Activated naive CD8-positive, alpha-beta T cell treated with anti-CD3 and anti-CD28 coated beads, Interleukin-2, amount 50 U/mL, for 24 hours (primary cell): ENCODE results near the gene VDR.

Experiments
- ATAC-seq: fragments of 150-1000 bp; cut with Tn5 transposase; one replicate; pipeline ENCODE4 v1.10.0; 2021
- DNase-seq: peaks from one replicate; pipeline ENCODE4 v3.0.0; 2021
- H3K27ac Mint-ChIP-seq: one replicate; pipeline ENCODE4 v1.8.0; 2021; ENCODE audit warnings: mild to moderate bottlenecking, mixed read lengths
- H3K27me3 Mint-ChIP-seq: one replicate; pipeline ENCODE4 v1.8.0; 2021; ENCODE audit warnings: mixed read lengths
- H3K36me3 Mint-ChIP-seq: one replicate; pipeline ENCODE4 v1.8.0; 2021; ENCODE audit warnings: low read depth, mixed read lengths
- H3K4me1 Mint-ChIP-seq: one replicate; pipeline ENCODE4 v1.8.0; 2021; ENCODE audit warnings: mixed read lengths
- H3K4me3 Mint-ChIP-seq: one replicate; pipeline ENCODE4 v1.8.0; 2021; ENCODE audit warnings: mild to moderate bottlenecking, moderate library complexity, mixed read lengths
- H3K9me3 Mint-ChIP-seq: one replicate; pipeline ENCODE4 v1.8.0; 2021; ENCODE audit warnings: mixed read lengths

The VDR gene

DNA sequence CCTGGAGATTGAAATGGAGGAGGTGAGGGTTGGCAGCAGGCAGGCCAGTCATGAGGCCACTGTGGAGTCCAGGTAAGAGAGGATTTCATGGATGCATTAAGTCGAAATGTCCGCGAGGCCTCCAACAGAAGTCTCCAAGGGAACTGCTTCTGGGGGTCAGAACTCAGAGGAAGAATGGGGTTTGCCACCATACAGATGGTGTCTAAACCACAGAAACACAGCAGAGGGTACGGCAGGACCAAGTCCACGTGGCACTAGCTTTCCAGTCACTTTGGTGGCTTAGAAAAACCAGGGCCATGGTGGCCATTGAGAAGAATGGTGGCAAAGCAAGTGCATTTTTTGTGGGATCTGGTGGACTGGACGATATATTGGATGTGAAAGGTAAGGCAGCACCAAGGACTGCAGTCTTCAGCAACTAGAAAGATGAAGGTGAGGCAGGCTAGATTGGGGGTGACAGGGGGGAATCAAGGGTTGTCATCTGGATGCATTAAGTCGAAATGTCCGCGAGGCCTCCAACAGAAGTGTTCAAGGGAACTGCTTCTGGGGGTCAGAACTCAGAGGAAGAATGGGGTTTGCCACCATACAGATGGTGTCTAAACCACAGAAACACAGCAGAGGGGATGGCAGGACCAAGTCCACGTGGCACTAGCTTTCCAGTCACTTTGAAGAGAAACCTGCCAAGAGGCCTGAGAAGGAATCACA is 36.1 kb upstream of the VDR start:
- DNase-seq (no peak), ATAC-seq (no peak)
- peaks cover 22% of the 10 kb centered on the region for H3K27me3 Mint-ChIP-seq
- H3K4me1 Mint-ChIP-seq = peaks cover 7% of the 10 kb centered on the region
- H3K27ac Mint-ChIP-seq = no peak overlapping the region
- no peaks in the 10 kb centered on the region for H3K9me3 Mint-ChIP-seq
- H3K4me3 Mint-ChIP-seq = no peak overlapping the region
- H3K36me3 Mint-ChIP-seq = no peaks in the 10 kb centered on the region

DNA sequence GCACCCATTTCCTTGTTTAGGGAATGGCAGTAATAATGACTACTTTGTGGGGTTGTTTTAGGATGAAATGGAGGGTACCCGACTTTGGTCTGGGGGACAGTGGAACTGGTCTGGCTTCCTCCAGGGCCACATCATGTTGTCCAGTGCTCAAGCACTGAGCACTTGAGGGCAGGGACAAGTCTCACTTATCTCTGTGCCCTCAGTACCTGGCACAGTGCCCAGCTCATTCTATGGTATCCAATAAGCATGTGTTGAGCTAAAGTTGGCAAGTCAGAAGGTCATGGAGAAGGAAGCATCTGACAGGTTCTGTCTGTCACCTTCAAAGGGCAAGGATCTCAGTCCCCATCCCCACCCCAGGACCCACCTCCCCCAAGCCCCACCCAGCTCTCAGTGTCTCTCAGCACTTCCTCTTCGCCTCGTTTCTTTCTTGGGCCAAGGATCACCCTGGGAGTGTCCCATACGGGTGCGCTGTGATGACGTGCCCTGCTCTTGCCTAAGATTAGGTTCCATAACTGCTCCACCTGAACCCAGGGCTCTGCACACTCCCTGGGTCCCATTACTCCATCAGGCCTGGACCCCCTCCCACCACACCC is 34.3 kb upstream of the VDR start:
- no peaks in the 10 kb centered on the region for H3K36me3 Mint-ChIP-seq
- H3K4me1 Mint-ChIP-seq = peaks cover 7% of the 10 kb centered on the region
- no peak for ATAC-seq
- DNase-seq = no peak
- peaks cover 15% of the 10 kb centered on the region for H3K27me3 Mint-ChIP-seq
- no peaks in the 10 kb centered on the region for H3K9me3 Mint-ChIP-seq
- H3K27ac Mint-ChIP-seq = no peak overlapping the region
- H3K4me3 Mint-ChIP-seq = no peak overlapping the region

DNA sequence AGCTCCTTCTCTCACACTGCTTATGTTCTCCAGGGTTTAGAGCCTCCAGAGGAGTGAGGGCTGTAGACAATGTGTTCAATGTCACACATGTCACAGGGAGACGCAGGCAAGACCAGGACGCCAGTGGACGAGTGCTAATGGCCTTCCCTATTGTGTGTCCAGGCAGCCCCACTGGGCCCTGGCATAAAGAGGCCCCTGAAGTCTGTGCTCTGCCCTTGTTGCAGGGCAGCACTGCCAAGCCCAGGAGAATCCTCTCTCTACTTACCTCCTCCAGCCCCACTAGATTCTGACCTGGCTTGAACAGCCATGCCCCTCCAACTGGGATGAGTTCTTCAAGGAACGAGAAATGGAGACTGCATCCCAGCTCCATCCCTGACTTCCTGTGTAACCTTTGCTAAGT is 33.8 kb upstream of the VDR start:
- Mint-ChIP-seq H3K27ac (no peak overlapping the region), H3K4me1 (peaks cover 7% of the 10 kb centered on the region), H3K4me3 (no peak overlapping the region), H3K36me3 (no peaks in the 10 kb centered on the region), H3K27me3 (peaks cover 15% of the 10 kb centered on the region), H3K9me3 (no peaks in the 10 kb centered on the region)
- ATAC-seq = no peak
- DNase-seq = no peak

DNA sequence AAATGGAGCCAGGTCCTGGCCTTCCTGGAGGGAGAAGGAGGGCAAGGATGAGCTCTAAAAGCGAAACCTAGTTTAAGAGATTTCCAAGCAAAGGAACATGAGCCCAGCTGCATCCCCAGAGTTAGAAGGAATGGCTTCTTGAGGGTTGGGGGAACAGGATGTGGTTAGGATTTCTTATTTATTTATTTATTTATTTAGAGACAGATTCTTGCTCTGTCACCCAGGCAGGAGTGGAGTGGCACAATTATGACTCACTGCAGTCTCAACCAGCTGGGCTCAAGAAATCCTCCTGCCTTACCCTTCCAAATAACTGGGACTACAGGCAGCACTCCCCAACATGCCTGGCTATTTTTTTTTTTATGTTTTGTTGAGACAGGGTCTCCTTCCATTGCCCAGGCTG is 33.3 kb upstream of the VDR start:
- Mint-ChIP-seq H3K9me3 (no peaks in the 10 kb centered on the region), H3K4me1 (peaks cover 7% of the 10 kb centered on the region), H3K27ac (no peak overlapping the region), H3K27me3 (peaks cover 13% of the 10 kb centered on the region), H3K36me3 (no peaks in the 10 kb centered on the region), H3K4me3 (no peak overlapping the region)
- DNase-seq = no peak
- no peak for ATAC-seq

DNA sequence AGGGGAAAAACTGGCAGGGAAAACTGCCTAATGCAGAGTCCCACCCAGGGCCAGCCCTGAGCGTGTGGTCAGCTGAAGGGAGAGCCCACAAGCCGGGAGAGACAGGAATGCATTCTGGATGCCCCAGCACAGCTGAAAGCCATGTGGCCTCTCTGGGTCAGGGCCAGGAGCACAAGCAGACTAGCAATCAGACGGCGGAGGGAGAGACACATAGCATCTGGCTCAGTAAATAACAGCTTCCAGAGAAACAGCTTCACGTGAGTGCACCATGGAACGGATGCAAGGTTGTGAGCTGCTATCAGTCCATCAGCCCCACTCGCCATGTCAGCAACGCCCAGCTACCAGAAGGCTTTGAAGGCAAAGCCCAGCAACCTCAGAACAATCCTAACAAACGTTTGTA is 30.4 kb upstream of the VDR start:
- no peak for ATAC-seq

DNA sequence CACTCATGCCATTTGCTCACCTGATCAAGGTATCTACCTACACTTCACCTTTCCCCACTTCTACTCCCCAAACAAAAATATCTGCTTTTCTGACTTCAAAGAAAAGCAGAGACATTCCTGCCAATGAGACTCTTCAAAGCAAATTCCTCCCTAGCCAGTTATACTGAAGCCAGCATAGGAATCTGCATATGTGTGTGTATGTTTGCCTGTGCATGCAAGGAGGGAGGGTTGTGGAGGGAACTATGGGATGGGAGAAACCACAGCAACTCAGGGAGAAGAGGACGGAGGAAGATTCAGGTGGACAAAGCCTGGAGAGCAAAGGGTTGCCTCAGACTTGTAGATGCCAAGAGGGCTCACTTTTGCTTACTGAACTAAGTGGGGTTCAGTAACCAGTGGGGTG is 26.4 kb upstream of the VDR start:
- no peaks in the 10 kb centered on the region for H3K36me3 Mint-ChIP-seq
- DNase-seq = no peak
- no peak for ATAC-seq
- H3K4me1 Mint-ChIP-seq = no peaks in the 10 kb centered on the region
- H3K4me3 Mint-ChIP-seq = no peak overlapping the region
- H3K27me3 Mint-ChIP-seq = peaks cover 23% of the 10 kb centered on the region
- no peak overlapping the region for H3K27ac Mint-ChIP-seq
- H3K9me3 Mint-ChIP-seq = no peaks in the 10 kb centered on the region

More for the DNA sequence above, 30.4 kb upstream of the VDR start:
- no peak overlapping the region for H3K27ac Mint-ChIP-seq
- DNase-seq = no peak
- no peaks in the 10 kb centered on the region for H3K36me3 Mint-ChIP-seq
- H3K9me3 Mint-ChIP-seq = no peaks in the 10 kb centered on the region
- peaks cover 14% of the 10 kb centered on the region for H3K27me3 Mint-ChIP-seq
- H3K4me3 Mint-ChIP-seq = no peak overlapping the region
- H3K4me1 Mint-ChIP-seq = no peaks in the 10 kb centered on the region

DNA sequence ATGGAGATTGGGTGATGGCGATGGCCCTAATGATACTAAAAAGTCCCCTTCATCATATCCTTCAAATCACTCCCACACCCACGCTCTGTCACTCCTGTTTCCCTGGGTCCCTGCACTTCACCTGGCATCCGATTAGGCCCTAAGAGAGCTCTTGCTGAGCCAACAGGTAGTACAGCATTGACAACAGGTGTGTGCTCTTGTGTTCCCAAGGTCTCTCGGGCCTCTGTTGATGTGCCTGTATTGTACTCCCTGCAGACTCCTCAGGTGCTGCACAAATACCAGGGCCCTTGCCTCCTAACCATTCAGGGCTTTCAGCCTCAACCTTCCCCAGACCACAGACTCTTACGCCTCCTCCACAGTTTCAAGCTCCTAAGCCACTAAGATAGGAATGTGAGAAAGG is 25.8 kb upstream of the VDR start:
- peaks cover 23% of the 10 kb centered on the region for H3K27me3 Mint-ChIP-seq
- H3K4me1 Mint-ChIP-seq = no peaks in the 10 kb centered on the region
- DNase-seq (no peak), ATAC-seq (no peak)
- no peak overlapping the region for H3K27ac Mint-ChIP-seq
- no peaks in the 10 kb centered on the region for H3K9me3 Mint-ChIP-seq
- H3K36me3 Mint-ChIP-seq = no peaks in the 10 kb centered on the region
- no peak overlapping the region for H3K4me3 Mint-ChIP-seq

DNA sequence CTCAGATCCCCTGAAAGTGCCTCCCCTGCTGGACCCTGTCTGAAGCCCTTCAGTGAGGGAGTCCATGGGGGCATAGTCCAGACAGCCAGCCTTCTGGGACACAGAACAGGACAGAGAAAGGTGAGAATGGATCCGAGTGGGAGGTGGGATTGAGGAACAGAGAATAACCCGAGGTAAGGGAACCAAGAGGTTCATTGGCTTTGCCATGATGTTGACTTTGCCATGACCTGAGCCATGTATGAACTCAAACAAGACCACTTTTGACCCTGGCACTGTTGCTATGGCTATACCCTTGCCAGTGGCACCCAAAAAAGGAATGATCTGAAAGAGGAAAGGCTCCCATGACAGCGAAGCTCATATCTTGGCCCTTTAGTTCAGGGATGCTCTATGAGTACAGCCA is 22.6 kb upstream of the VDR start:
- Mint-ChIP-seq H3K9me3 (no peaks in the 10 kb centered on the region), H3K4me3 (no peak overlapping the region), H3K27ac (no peak overlapping the region), H3K36me3 (no peaks in the 10 kb centered on the region), H3K27me3 (peaks cover 33% of the 10 kb centered on the region), H3K4me1 (no peaks in the 10 kb centered on the region)
- ATAC-seq (no peak), DNase-seq (no peak)

DNA sequence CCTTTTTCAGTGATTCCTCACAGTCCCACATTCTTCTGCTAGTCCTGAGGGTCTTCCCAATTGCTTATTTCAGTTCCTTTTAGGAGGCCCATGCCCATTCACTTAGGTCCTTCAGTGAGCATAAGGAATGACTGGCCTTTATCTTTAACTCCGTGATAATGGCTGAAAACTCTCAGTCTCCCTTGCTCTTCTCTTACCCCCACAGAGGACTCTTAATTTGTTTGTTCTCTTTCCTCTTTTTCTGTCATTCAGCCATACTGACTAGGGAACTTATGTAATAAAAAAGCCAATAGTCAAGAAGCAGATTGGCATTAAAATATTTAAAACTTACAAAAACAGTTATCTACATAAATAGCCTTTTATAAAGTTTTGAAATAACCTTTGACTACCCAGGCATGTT is 17.1 kb upstream of the VDR start:
- ATAC-seq (no peak), DNase-seq (no peak)
- Mint-ChIP-seq H3K4me3 (no peak overlapping the region), H3K9me3 (no peaks in the 10 kb centered on the region), H3K27ac (no peak overlapping the region), H3K36me3 (no peaks in the 10 kb centered on the region), H3K27me3 (peaks cover 15% of the 10 kb centered on the region), H3K4me1 (peaks cover 2% of the 10 kb centered on the region)

DNA sequence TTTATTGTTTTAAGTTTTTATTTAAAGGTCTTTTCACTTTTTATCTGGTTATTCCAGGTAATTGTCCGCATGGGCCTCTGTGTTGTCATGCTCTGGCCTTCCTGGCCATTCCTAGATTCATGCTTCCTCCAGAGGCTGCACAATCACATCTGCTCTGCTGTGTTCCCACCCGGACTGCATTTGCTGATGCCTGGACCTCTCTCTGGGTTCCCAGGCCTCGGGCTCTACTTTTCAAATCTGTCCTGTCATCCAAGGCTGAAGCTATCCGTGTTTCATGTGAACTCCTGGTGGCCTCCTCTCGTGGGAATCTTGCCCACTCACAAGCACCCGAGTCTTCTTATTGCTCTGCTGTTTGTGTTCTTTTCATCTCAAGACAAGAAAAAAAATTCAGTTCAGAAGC is 16.1 kb upstream of the VDR start:
- ATAC-seq (no peak), DNase-seq (no peak)
- Mint-ChIP-seq H3K4me1 (peaks cover 2% of the 10 kb centered on the region), H3K36me3 (no peaks in the 10 kb centered on the region), H3K27me3 (peaks cover 19% of the 10 kb centered on the region), H3K4me3 (no peak overlapping the region), H3K9me3 (no peaks in the 10 kb centered on the region), H3K27ac (no peak overlapping the region)

DNA sequence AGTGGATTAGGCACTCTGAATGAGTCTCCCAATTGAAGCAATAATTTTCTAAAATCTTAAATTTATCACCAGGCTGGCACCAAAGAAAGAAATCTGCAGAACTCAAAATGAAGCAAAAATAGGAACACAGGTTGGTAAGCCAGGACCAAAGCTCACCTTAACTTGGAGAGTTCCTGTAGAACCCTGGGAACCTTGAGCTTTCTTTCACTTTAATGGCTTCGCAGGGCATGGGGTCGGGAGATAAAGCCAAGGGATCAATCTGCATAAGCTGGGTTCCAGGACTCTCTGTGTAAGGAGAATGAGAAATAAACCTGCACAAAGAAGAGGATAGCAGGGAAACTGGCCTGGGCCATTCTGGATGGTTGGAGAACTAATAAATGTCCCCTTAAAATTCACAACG is 8.3 kb upstream of the VDR start:
- no peak for ATAC-seq
- Mint-ChIP-seq H3K27ac (no peak overlapping the region), H3K27me3 (peaks cover 23% of the 10 kb centered on the region)

DNA sequence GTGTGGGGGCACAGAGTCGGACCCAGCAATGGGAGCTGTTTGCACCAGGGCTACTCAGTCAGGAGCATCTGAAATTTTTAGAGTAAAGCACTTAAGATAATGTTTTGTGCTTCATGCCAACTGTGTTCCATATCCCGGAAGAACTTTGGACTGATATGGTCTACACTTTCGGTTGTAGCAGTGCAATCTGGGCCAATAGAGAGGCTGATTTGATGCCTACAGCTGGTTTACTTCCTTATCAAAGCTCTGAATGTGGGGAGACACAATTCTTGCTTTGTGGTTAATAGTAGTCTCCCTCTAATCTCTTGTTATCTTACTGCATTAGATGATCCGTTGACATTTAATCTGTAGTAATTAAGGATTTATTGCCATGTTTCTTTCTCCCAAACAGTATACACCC is 7.8 kb upstream of the VDR start:
- Mint-ChIP-seq H3K36me3 (no peaks in the 10 kb centered on the region), H3K27ac (no peak overlapping the region), H3K27me3 (peaks cover 22% of the 10 kb centered on the region), H3K9me3 (no peaks in the 10 kb centered on the region), H3K4me3 (no peak overlapping the region), H3K4me1 (no peaks in the 10 kb centered on the region)
- DNase-seq (no peak), ATAC-seq (no peak)

More for the DNA sequence above, 8.3 kb upstream of the VDR start:
- no peak for DNase-seq
- Mint-ChIP-seq H3K4me1 (no peaks in the 10 kb centered on the region), H3K36me3 (no peaks in the 10 kb centered on the region), H3K9me3 (no peaks in the 10 kb centered on the region), H3K4me3 (no peak overlapping the region)

DNA sequence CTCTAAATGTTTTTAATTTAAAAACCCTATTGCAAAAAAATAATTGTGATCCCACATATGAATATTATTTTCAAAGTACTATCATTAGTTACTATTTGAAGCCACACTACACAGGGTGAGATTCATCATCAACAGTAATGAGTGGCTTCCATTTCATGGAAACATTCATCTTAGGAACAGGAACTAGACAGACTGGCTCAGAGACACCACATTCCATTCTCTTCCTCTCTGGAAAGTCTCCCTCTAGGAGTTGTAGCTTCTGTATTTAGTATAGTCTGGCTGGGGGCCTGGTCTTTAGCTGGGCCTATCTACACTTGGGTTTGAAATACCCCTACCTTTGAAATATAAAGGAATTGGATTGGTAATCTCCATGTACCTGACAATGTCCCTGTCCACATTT is 6.2 kb upstream of the VDR start:
- Mint-ChIP-seq H3K4me1 (no peaks in the 10 kb centered on the region), H3K9me3 (no peaks in the 10 kb centered on the region), H3K27ac (no peak overlapping the region), H3K4me3 (no peak overlapping the region), H3K27me3 (peaks cover 32% of the 10 kb centered on the region), H3K36me3 (no peaks in the 10 kb centered on the region)
- no peak for DNase-seq
- ATAC-seq = no peak

DNA sequence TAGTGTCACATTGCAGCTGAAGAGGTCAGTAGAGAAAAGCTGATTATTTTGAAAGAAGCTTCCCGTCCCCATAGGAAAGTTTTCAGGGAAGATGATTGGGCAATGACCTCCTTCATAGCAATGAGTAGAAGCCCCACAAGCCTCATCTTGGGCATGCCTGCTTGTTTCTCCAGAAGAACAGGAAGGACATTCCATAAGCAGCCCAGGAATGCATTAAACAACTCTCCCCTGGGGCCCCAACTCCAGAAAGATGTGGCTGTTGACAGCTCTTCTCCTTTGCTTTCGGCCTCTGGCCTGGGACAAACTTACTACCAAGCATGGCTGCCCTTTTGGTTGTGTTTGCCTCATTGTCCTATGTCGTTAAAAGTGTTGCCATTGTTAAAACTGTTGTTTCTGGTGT is 5.7 kb upstream of the VDR start:
- DNase-seq = no peak
- Mint-ChIP-seq H3K27ac (no peak overlapping the region), H3K4me1 (peaks cover 3% of the 10 kb centered on the region), H3K9me3 (no peaks in the 10 kb centered on the region), H3K27me3 (peaks cover 34% of the 10 kb centered on the region), H3K36me3 (no peaks in the 10 kb centered on the region), H3K4me3 (no peak overlapping the region)
- ATAC-seq = no peak

DNA sequence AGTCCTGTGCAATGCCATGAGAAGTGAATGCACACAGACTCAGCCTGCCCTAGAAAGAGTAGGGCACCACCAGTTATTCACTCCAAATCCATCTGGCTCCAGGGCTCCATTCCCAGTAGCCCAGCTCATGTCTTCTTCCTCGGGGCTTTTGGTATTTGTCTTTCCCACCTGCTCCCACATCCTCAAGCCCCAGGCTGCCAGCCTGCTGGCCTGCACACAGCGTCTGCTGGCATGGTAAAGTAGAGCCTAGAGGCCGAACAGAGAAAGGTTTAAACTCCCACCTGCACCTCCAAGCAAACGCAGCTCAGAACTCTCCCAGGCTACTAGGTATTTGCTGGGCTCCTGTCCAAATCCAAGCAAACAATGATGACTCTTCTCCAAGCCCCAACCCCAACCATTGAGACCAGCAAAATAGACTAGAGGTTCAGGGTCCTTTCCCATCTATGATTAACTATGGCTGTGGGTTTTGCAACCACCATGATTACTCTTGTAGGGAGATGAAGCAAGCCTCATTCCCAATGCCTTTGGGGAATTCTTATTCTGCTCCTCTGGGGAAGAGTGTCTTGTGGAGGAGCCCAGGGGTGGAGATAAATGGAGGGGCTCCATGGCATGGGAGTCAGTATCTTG is 5.2 kb upstream of the VDR start:
- ATAC-seq (no peak), DNase-seq (no peak)
- H3K36me3 Mint-ChIP-seq = no peaks in the 10 kb centered on the region
- peaks cover 34% of the 10 kb centered on the region for H3K27me3 Mint-ChIP-seq
- H3K9me3 Mint-ChIP-seq = no peaks in the 10 kb centered on the region
- peaks cover 3% of the 10 kb centered on the region for H3K4me1 Mint-ChIP-seq
- H3K4me3 Mint-ChIP-seq = no peak overlapping the region
- no peak overlapping the region for H3K27ac Mint-ChIP-seq
